HepG2 (cell line): Measurements from ENCODE around the gene NEU1. TPM values are rescaled to one million over a fixed set of nuclear protein-coding genes. Genes with fewer than 3 reads are reported as not detected.

Source experiments
- ATAC-seq: fragments of 200-7000 bp; cut with Tn5 transposase; 3 replicates; pipeline ENCODE4 v1.9.1; 2020; ENCODE audit warnings: mild to moderate bottlenecking, moderate library complexity
- BruUV-seq: library from RNA; stranded (reverse); fragments of 400-500 nt; replicated peaks from 2 replicates; lab custom pipeline; 2021; lab: Mats Ljungman, UMichigan
- CTCF ChIA-PET: fragments of 300-600 bp; formaldehyde crosslinking; extraction: SDS; loops from one replicate; lab custom pipeline; 2021; ENCODE audit warnings: low total read pairs, inconsistent platforms, low intra/inter-chr PET ratio; lab: Yijun Ruan, JAX
- POLR2A ChIA-PET: fragments of 350-600 bp; sonication (Branson Sonifier 250); formaldehyde crosslinking; loops from one replicate; lab custom pipeline; 2020; ENCODE audit warnings: antibody characterized with exemption, inconsistent platforms; lab: Yijun Ruan, JAX
- DNase-seq: peaks from one replicate; pipeline ENCODE4 v3.0.0-alpha.2; 2015; ENCODE audit warnings: low spot score
- FAIRE-seq: peaks from 3 replicates; lab custom pipeline; 2011; peaks lifted over from hg19 to GRCh38; lab: Jason Lieb, UNC
- H2AFZ ChIP-seq: one replicate; pipeline ENCODE4 v1.6.1; 2011; ENCODE audit warnings: low read length, inconsistent platforms
- H3K27ac ChIP-seq: fragments of 300-600 bp; 3 replicates; pipeline ENCODE4 v1.8.0; 2011; ENCODE audit warnings: mixed run types, mild to moderate bottlenecking, mixed read lengths, low read length, inconsistent platforms; ENCODE audit not compliant: insufficient read depth; ENCODE audit errors: extremely low read length
- H3K27me3 ChIP-seq, 2 experiments: fragments of 200-600 bp in 1 of 2; 2 replicates in 1 of 2; 3 replicates in 1 of 2; pipeline versions ENCODE4 v1.6.0 to v1.8.0; 2011; ENCODE audit warnings: low read length in 2 of 2, mild to moderate bottlenecking in 2 of 2, moderate library complexity in 2 of 2, inconsistent platforms in 1 of 2; ENCODE audit not compliant: insufficient read depth in 2 of 2, control insufficient read depth in 1 of 2
- H3K36me3 ChIP-seq, 2 experiments: fragments of 200-600 bp in 1 of 2; replicated peaks in 1 of 2; 2 replicates in 1 of 2; 3 replicates in 1 of 2; pipeline versions ENCODE4 v1.5.1 to v1.8.0; 2011; ENCODE audit warnings: low read length in 2 of 2, inconsistent platforms in 1 of 2; ENCODE audit not compliant: insufficient read depth in 2 of 2, control insufficient read depth in 1 of 2
- H3K4me1 ChIP-seq: 2 replicates; pipeline ENCODE4 v1.5.1; 2012; ENCODE audit warnings: low read length, inconsistent platforms; ENCODE audit not compliant: insufficient read depth
- H3K4me2 ChIP-seq: 2 replicates; pipeline ENCODE4 v1.6.0; 2011; ENCODE audit warnings: low read depth, low read length, inconsistent platforms
- H3K4me3 ChIP-seq, 3 experiments: fragments of 200-600 bp in 1 of 3; sonication (generic), shearing (Covaris generic) in 1 of 3; replicated peaks in 1 of 3; 2 replicates each; pipeline ENCODE4 v1.5.1; 2011 to 2016; ENCODE audit warnings: low read length in 3 of 3, inconsistent platforms in 2 of 3, low read depth in 2 of 3, mild to moderate bottlenecking in 2 of 3, control low read depth in 1 of 3, mixed read lengths in 1 of 3; ENCODE audit not compliant: insufficient read depth in 1 of 3
- H3K79me2 ChIP-seq: one replicate; pipeline ENCODE4 v1.6.1; 2011; ENCODE audit warnings: low read length, inconsistent platforms; ENCODE audit not compliant: insufficient read depth
- H3K9ac ChIP-seq: 2 replicates; pipeline ENCODE4 v1.6.0; 2011; ENCODE audit warnings: mild to moderate bottlenecking, low read depth, low read length, inconsistent platforms; ENCODE audit not compliant: insufficient read depth
- H3K9me3 ChIP-seq: 2 replicates; pipeline ENCODE4 v1.5.1; 2012; ENCODE audit warnings: mild to moderate bottlenecking, low read length
- H4K20me1 ChIP-seq: 2 replicates; pipeline ENCODE4 v1.6.0; 2011; ENCODE audit warnings: inconsistent platforms, mild to moderate bottlenecking, low read length, moderate library complexity; ENCODE audit not compliant: insufficient read depth
- HNRNPL ChIP-seq: fragments of 200-400 bp; formaldehyde crosslinking; IDR thresholded peaks from 2 replicates; pipeline ENCODE4 v1.6.1; 2017; ENCODE audit warnings: mild to moderate bottlenecking, low read depth, low read length
- KLF12 ChIP-seq: sonication (generic); formaldehyde crosslinking; IDR thresholded peaks from 2 replicates; pipeline ENCODE4 v1.4.0; 2020; ENCODE audit warnings: missing genetic modification reagents, borderline replicate concordance
- NFE2 ChIP-seq: sonication (generic); formaldehyde crosslinking; IDR thresholded peaks from 2 replicates; pipeline ENCODE4 v1.4.0; 2020; ENCODE audit warnings: missing genetic modification reagents
- NONO ChIP-seq, 2 experiments: fragments of 450-650 bp in 1 of 2; sonication (generic) in 1 of 2; formaldehyde crosslinking in 1 of 2; IDR thresholded peaks in 1 of 2; conservative IDR thresholded peaks in 1 of 2; 2 replicates each; pipeline versions ENCODE4 v1.6.1 to v1.8.0; 2017 to 2022; ENCODE audit warnings: mild to moderate bottlenecking in 1 of 2, missing genetic modification reagents in 1 of 2, moderate library complexity in 1 of 2
- NR2C2 ChIP-seq: sonication (generic); formaldehyde crosslinking; IDR thresholded peaks from 2 replicates; pipeline ENCODE4 v1.4.0; 2020; ENCODE audit warnings: missing genetic modification reagents, mild to moderate bottlenecking, moderate library complexity, borderline replicate concordance
- RAD21 ChIP-seq: fragments of 450-650 bp; formaldehyde crosslinking; IDR thresholded peaks from 2 replicates; pipeline ENCODE4 v1.5.0; 2020; ENCODE audit warnings: mild to moderate bottlenecking
- REPIN1 ChIP-seq: sonication (generic); formaldehyde crosslinking; IDR thresholded peaks from 2 replicates; pipeline ENCODE4 v1.8.0; 2022; ENCODE audit warnings: missing genetic modification reagents, low read depth, mild to moderate bottlenecking, borderline replicate concordance
- REXO4 ChIP-seq: sonication (generic); formaldehyde crosslinking; IDR thresholded peaks from 2 replicates; pipeline ENCODE4 v1.8.0; 2022; ENCODE audit warnings: missing genetic modification reagents, mild to moderate bottlenecking, borderline replicate concordance
- SSRP1 ChIP-seq: IDR thresholded peaks from 2 replicates; pipeline ENCODE4 v1.6.1; 2016; ENCODE audit warnings: control low read depth
- ZNF160 ChIP-seq: sonication (generic); formaldehyde crosslinking; IDR thresholded peaks from 2 replicates; pipeline ENCODE4 v1.8.0; 2022; ENCODE audit warnings: mild to moderate bottlenecking, inconsistent platforms, missing genetic modification reagents
- ZNF839 ChIP-seq: sonication (generic); formaldehyde crosslinking; IDR thresholded peaks from 2 replicates; pipeline ENCODE4 v1.4.0; 2020; ENCODE audit warnings: missing genetic modification reagents, mild to moderate bottlenecking, borderline replicate concordance
- ZNF850 ChIP-seq: sonication (generic); formaldehyde crosslinking; conservative IDR thresholded peaks from 2 replicates; pipeline ENCODE4 v1.9.0; 2021; ENCODE audit warnings: mild to moderate bottlenecking, missing genetic modification reagents
- WGBS: methylation state at CpG from one replicate; pipeline ENCODE4 v1.1.6; 2017; ENCODE audit warnings: low lambda C conversion rate; 5-methylcytosine and 5-hydroxymethylcytosine counted together
- in situ Hi-C: cut with HindIII; loops from 2 replicates; pipeline ENCODE4 v1.10.0; 2017; ENCODE audit warnings: low pct_unique_long_range_greater_than_20kb; ENCODE audit not compliant: extremely low pct_ligation_motif_present
- intact Hi-C: fragments of 100-400 bp; cut with micrococcal nuclease; formaldehyde crosslinking; loops from one replicate; pipeline ENCODE4 v1.10.0; 2022; ENCODE audit not compliant: unreplicated experiment
- polyA plus RNA-seq, 8 experiments: library from polyadenylated mRNA; depleted of rRNA in 3 of 8; stranded (reverse) in 7 of 8; unstranded in 1 of 8; fragments of >200 nt; fragmentation: Illumina TruSeq in 4 of 8; extraction: Trizol in 4 of 8; gene quantifications; 2 replicates each; pipeline versions ENCODE4 v1.2.1 to v1.2.3, GENCODE V29; 2011 to 2016; ENCODE audit warnings: low read depth in 4 of 8, missing spikeins in 1 of 8, mixed read lengths in 1 of 8; ENCODE audit not compliant: insufficient read depth in 1 of 8
- total RNA-seq, 5 experiments: library from RNA; depleted of rRNA; stranded (reverse); fragments of >200 nt; fragmentation: Illumina TruSeq; extraction: Trizol; gene quantifications; 2 replicates each; pipeline ENCODE4 v1.2.3, GENCODE V29; 2016; ENCODE audit warnings: low read depth in 1 of 5
- TF ChIP-seq, protein P1 (sequence below): sonication (generic); formaldehyde crosslinking; IDR thresholded peaks from 2 replicates; pipeline ENCODE4 v1.5.0; 2020; ENCODE audit warnings: mild to moderate bottlenecking, missing genetic modification reagents
- TF ChIP-seq, protein P2 (sequence below): sonication (generic); formaldehyde crosslinking; IDR thresholded peaks from 2 replicates; pipeline ENCODE4 v1.8.0; 2022; ENCODE audit warnings: missing genetic modification reagents, low read depth, mild to moderate bottlenecking, borderline replicate concordance

NEU1 gene
- total and polyA plus RNA-seq, 2 of the 13 experiments (the other 11 are each of a cell fraction or from before 2014, with no cell fraction given) = 215 to 297 TPM

- WGBS = 51% methylated on average over 3 of the region's 3 CpGs
- TF ChIP-seq ZNF850 = no peak
- TF ChIP-seq, protein P1, sequence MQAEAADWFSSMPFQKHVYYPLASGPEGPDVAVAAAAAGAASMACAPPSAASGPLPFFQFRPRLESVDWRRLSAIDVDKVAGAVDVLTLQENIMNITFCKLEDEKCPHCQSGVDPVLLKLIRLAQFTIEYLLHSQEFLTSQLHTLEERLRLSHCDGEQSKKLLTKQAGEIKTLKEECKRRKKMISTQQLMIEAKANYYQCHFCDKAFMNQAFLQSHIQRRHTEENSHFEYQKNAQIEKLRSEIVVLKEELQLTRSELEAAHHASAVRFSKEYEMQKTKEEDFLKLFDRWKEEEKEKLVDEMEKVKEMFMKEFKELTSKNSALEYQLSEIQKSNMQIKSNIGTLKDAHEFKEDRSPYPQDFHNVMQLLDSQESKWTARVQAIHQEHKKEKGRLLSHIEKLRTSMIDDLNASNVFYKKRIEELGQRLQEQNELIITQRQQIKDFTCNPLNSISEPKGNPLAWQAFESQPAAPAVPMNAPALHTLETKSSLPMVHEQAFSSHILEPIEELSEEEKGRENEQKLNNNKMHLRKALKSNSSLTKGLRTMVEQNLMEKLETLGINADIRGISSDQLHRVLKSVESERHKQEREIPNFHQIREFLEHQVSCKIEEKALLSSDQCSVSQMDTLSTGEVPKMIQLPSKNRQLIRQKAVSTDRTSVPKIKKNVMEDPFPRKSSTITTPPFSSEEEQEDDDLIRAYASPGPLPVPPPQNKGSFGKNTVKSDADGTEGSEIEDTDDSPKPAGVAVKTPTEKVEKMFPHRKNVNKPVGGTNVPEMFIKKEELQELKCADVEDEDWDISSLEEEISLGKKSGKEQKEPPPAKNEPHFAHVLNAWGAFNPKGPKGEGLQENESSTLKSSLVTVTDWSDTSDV (CRISPR knock-in tag) = no peak
- no peak for TF ChIP-seq ZNF160 (CRISPR knock-in tag)
- no peak for TF ChIP-seq NFE2 (CRISPR knock-in tag)
- no peak for TF ChIP-seq RAD21 (CRISPR knock-in tag)
- TF ChIP-seq NONO (IDR thresholded peaks at IDR 0.05) = no peak
- no peak for TF ChIP-seq NONO (CRISPR knock-in tag; conservative IDR thresholded peaks at IDR 0.05)
- TF ChIP-seq REPIN1 (CRISPR knock-in tag) = no peak
- TF ChIP-seq, protein P2, sequence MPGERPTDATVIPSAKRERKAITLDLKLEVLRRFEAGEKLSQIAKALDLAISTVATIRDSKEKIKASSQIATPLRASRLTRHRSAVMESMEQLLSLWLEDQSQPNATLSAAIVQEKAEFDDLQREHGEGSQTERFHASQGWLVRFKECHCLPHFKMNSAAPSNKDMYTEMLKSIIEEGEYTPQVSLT = no peak
- TF ChIP-seq REXO4 (CRISPR knock-in tag) = no peak
- TF ChIP-seq ZNF839 (CRISPR knock-in tag) = no peak
- no peak for TF ChIP-seq NR2C2 (CRISPR knock-in tag)
- no peak for TF ChIP-seq KLF12
- no peak for TF ChIP-seq HNRNPL
- TF ChIP-seq SSRP1 (CRISPR knock-in tag) = no peak
- Histone ChIP-seq H3K4me2 (no peak overlapping the region), H4K20me1 (no peaks in the 10 kb centered on the region), H3K79me2 (peaks cover 3% of the 10 kb centered on the region), H3K27ac (no peak overlapping the region), H3K36me3 (no peaks in the 10 kb centered on the region), H3K4me3 (no peak overlapping the region), H3K4me1 (peaks cover 64% of the 10 kb centered on the region), H3K27me3 (peaks cover 1 to 6% of the 10 kb centered on the region in 2 experiments; a peak in 1 of 5 replicates), H3K9ac (no peak overlapping the region), H3K9me3 (no peaks in the 10 kb centered on the region), H2AFZ (no peak overlapping the region)
- ChIA-PET POLR2A (interaction anchor here (0.7 to 5.6 kb wide), 5 partner anchors 25 to 47 kb away, joined by 3 to 69 read pairs (median 6); partner anchors contain the start of genes CFB and NEU1), CTCF (no interaction called here)
- DNase-seq = no peak
- intact Hi-C loops = loop anchor here (2.0 kb wide), 2 partner anchors 19 to 41 kb away; no protein-coding TSS in a partner anchor
- FAIRE-seq = no peak
- BruUV-seq = no TSS peak
- no peak for ATAC-seq
- in situ Hi-C loops = loop anchor here (5.0 to 25.0 kb wide), 2 partner anchors 43 to 1058 kb away; partner anchors contain the start of genes BRD2, CFB and HLA-DMA
Observed at GRCh38 chr6:31903957-31904356, 41.3 kb upstream of the NEU1 start.
